NCI-H82 treated with DMSO at 0.1 percent for 48 hours (cell line): ENCODE measurements around the gene GCNT3.

Experiments used
- DNase-seq: peaks from one replicate; lab custom pipeline; 2025; ENCODE audit not compliant: unreplicated experiment; lab: John Stamatoyannopoulos, UW

GCNT3 gene

GRCh38 chr15:59611276-59612260, at the start of gene GCNT3:
GCNT3 (plus strand) TSS chr15:59611783; CDS start chr15:59618239, 6,456 bp downstream.
- DNase-seq: no peak

GRCh38 chr15:59562448-59563186, 49.0 kb upstream of the GCNT3 start:
- DNase-seq: no peak

DNA sequence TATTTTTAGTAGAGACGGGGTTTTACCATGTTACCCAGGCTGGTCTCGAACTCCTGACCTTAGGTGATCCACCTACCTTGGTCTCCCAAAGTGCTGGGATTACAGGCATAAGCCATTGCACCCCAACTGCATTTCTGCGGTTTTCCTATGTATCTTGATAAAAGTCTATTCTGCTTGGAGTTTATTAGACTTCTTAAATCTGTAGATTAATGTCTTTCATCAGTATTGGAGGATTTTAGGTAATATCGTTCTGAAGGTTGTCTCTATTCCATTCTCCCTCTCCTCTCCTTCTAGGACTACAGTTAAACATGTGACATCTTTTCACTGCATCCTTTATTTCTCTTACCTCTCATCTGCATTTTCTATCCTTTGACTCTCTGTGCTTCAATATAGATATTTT, 46.3 kb upstream of the GCNT3 start:
- no peak for DNase-seq

DNA sequence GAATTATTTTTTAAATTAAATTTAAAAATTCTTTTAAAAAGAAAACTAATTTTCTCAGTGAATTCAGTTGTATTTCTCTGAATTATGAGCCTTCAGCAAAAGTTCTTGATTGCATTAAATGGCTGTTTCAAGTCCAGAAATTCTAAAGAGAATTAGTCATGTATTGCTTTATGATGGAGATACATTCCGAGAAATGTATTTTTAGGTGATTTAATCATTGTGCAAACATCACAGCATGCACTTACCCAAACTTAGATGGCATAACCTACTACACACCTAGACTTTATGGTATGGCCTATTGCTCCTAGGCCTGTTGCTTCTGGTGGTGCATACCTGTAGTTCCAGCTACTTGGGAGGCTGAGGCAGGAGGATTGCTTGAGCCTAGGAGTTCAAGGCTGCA, 44.3 kb upstream of the GCNT3 start:
- DNase-seq: no peak

- DNase-seq: no peak
Measured at GRCh38 chr15:59569477-59569876, 42.1 kb upstream of the GCNT3 start.

GRCh38 chr15:59570315-59570714, 41.3 kb upstream of the GCNT3 start:
- no peak for DNase-seq

DNA sequence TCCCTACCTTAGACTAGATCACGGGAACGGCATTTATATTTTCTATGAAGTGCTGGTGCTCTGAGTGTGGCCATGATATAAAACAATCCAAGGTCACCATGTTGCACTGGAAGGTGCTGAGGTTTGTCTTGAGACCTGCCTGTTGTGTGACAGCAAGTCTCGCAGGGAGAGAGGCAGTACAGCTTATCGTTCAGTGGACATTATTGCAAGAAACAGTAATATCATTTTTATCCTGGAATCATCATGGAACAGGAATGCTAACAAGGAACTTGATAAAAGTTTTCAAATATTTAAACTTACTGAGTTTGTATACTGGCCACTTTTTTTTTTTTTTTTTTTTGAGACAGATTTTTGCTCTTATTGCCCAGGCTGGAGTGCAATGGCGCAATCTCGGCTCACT, 40.0 kb upstream of the GCNT3 start:
- DNase-seq: no peak

DNA sequence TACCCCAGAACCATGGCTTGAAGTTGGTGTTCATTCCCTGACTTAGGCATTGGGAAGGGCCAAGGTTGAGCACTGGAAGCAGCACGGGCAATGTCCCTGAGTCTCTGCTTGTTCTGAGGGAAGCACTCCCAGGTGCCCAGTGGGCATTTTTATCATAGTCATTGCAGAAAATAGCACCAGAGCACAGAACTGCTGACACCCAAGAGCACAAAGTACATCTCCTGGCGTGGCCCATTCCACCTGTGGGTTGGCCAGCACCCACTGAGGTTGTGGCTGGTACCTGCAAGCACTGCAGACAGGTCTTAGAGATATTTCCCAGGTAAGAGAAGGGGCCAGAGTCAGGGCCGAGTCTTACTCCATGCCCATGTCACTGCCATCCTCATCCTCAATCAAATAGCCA, 28.5 kb upstream of the GCNT3 start:
- DNase-seq: no peak

DNA sequence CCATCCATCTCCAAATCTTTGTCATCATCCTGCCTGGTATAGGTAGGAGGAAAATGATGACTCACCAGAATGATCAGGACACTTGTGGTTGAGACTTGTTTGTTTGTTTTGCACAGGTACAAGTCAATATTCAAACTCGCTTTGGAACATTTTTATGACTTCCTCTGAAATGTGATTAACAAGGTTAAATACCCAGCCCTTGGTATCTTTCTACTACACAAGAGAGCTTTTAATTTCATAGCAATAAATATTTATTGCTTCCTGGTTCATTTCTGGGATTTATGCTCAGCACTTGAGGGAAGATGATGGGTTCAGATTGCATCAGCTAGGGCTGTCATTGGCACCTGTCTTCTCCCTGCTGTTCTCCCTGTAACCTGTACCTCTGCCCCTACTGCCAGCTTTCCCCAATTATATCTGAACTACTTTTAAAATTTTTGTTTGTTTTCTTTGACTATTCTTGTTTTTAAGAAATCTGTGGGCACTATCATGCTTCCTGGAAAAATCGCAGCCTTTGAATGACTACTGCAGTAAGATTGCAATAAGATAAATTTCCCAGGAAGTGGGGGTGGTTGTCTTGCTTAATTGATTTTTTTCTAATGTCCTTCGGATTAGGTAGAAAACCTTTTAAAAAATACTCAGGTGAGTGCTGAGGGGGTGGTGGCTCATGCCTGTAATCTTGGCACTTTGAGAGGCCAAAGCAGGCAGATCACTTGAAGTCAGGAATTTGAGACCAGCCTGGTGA, 24.3 kb upstream of the GCNT3 start:
- DNase-seq: no peak

GRCh38 chr15:59590027-59590426, 21.6 kb upstream of the GCNT3 start:
- DNase-seq: no peak

DNA sequence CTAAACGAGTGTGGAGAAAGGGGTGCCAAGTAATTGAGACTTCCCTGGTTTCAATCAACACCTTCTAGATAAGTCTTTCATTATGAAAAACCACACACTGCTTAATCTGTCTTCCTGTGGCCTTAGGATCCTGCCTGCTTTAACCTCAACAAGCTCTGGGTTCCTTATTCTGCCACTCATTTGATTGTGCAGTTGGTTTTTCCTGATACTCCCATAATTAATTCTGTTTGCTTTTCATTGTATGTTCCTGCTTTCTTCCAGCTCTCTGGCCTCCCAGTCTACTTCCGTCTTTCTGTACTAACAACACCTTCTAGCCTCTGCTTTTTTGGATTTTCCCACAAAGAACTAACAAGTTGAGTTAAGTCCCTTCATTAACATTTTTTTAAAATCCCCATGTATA, 20.2 kb upstream of the GCNT3 start:
- no peak for DNase-seq

DNA sequence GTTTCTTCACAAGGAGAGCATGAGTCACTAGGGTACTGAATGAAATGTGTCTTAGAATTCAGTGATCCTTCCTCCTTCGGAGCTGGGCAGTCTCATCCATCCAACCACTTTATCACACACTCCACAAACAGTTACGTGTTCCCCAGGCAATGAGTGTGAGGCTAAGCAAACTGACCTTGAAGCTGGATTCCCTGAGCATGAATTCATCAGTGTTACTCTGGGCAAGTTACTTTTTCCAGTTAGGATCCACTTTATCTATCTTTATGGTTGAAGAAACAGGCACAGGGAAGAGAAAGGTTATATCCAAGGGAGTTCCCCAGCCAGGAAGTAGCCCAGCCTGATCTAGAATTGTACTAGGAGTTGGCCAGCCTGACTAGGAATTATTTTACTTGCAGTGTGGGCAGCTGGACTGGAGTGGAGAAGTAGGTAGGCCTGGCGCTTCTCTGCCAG, 17.1 kb upstream of the GCNT3 start:
- DNase-seq: no peak

- DNase-seq: no peak
Measured at GRCh38 chr15:59594991-59595390, 16.6 kb upstream of the GCNT3 start.

DNA sequence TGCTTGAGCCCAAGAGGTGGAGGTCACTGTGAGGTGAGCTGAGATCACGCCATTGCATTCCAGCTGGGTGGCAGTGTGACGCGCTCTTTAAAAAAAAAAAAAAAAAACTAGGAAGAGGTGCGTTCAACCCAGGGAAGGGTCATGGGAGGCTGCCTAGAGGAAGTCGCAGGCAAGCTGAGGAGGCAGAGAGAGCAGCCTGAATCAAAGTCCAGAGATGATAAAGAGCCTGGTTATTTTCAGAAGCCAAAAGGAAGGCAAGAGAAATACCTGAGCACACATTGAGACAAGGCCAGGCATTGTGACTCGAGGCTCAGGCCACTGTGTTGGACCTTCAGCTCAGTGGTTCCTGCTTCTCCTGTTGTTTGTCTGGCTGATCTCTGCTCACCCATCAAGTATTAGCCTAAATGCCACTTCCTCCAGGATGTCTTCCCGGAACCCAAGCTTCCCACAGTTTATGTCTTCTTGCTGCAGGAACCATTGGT, 16.1 kb upstream of the GCNT3 start:
- DNase-seq: no peak

GRCh38 chr15:59596640-59597039, 14.9 kb upstream of the GCNT3 start:
- DNase-seq: no peak

DNA sequence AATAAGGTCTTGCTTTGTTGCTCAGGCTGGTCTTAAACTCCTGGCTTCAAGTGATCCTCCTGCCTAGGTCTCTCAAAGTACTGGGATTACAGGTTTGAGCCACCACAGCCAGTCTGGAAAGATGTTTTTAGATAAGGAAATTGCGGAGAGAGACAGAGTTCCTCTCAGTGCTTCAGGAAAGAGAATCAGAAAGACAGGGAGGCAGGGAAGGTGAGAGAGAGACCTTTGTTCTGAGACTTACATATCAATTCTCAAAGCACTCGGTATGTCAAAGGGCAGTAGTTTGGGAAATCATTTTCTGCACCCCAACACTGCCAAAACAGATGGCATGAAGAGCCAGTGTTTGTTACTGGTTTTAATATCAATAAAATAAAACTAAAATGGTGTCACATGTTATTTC, 13.1 kb upstream of the GCNT3 start:
- DNase-seq: no peak

DNA sequence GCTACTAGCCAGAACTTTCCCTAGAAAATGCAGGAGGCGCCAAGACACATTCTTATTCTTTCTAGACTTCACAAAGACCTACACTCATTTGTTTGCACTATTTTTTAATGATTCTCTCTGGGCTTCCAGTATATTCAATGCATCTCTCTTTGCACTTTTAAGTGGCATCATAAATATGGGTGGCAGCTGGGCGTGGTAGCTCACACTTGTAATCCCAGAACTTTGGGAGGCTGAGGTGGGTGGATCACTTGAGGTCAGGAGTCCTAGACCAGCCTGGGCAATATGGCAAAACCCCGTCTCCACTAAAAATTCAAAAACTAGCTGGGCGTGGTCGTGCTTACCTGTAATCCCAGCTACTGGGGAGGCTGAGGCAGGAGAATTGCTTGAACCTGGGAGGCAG, 5.6 kb upstream of the GCNT3 start:
- DNase-seq: no peak

DNA sequence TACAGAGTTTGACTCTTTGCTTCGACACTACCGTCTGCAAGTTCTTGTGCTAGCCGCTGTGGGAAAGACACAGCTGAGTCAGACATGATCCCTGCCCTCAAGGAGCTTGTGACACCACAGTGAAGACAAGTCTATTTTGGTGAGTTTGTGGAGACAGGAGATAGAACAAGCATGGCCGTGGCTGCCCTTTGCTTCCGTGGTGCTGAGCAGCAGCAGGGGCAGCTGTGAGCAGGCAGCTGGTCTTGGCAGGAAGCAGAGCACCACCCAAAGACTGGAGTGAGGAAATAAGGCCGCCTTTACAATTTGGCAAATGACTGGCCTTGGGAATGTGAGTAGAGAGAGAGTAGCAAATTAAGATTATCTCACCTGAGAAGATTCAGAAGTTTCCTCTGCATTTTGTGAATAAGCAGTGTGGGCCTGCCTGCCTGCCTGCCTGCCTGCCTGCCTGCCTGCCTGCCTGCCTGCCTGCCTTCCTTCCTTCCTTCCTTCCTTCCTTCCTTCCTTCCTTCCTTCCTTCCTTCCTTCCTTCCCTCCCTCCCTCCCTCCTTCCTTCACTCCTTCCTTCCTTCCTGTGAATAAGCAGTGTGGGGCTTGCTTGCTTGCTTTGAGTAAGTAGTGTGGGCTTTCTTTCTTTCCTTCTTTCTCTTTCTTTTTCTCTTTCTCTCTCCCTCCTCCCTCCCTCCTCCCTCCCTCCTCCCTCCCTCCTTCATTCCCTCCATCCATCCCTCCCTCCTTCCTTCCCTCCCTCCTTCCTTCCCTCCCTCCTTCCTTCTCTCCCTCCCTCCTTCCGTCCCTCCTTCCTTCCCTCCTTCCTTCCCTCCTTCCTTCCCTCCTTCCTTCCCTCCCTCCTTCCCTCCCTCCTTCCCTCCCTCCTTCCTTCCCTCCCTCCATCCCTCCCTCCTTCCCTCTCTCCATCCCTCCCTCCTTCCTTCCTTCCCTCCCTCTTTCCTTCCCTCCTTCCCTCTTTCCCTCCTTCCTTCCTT, 1.6 kb upstream of the GCNT3 start:
- no peak for DNase-seq

GRCh38 chr15:59614153-59614552, 2.6 kb downstream of the GCNT3 start:
- DNase-seq: no peak

DNA sequence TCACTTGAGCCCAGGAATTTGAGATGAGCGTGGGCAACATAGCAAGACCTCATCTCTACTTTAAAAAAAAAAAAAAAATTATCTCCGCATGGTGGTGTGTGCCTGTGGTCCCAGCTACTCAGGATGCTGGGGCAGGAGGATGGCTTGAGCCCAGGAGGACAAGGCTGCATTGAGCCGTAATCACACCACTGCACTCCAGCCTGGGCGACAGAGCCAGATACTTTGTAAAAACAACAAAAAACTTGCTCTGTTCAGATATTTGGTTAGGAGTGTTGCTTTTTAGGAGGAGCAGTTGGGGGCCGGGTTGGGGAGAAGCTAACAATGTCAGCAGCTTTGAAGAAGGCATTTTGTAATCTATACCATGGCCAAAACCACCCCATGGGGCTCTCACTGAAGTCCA, 4.1 kb downstream of the GCNT3 start:
- no peak for DNase-seq
